ENCODE data around the gene MYH7. TPM values are rescaled to one million over a fixed set of nuclear protein-coding genes. Genes with fewer than 3 reads are reported as not detected.

The MYH7 gene
- polyA plus RNA-seq, 1 donor (not counting 4 experiments of a cell fraction or from before 2014, with no cell fraction given), result not detected

DNA sequence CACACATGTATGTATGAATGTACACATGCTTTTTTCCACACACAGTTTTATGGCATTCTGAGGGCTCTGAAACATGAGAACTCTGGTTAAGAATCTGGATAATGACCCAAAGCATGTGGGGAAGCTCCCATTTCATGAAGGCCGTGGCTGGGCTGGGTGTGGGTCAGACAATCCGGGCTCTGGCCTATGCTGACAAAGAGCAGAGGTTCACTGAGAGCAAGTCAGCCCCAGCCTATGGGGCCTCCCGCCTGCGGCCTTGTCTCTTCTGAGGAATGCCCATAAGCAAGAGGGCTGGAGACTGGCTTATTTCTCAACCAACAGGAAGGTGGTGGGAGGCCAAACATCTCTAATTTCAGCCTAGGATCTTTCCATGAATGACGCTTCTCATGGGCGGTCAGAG is 35.9 kb downstream of the MYH7 start:
- Histone ChIP-seq H3K4me1 (ENCODE audit: control insufficient read depth, extremely low read depth, insufficient read depth, low read length) (no peaks in the 10 kb centered on the region), H3K79me2 (ENCODE audit: control insufficient read depth, insufficient read depth, low read length) (no peaks in the 10 kb centered on the region), H3K4me3 (ENCODE audit: control insufficient read depth in 2 of 3, extremely low read depth in 1 of 3, insufficient read depth in 2 of 3, low read depth in 1 of 3, low read length in 3 of 3) (no peak overlapping the region), H2AFZ (ENCODE audit: control insufficient read depth, low read length) (no peak overlapping the region), H3K9me1 (ENCODE audit: control insufficient read depth, extremely low read depth, insufficient read depth, low read length) (no peaks in the 10 kb centered on the region), H3K9me3 (ENCODE audit: control insufficient read depth, low read depth, low read length) (no peaks in the 10 kb centered on the region), H3K36me3 (ENCODE audit: control insufficient read depth in 2 of 2, extremely low read depth in 1 of 2, insufficient read depth in 2 of 2, low read length in 2 of 2) (no peaks in the 10 kb centered on the region), H3K9ac (ENCODE audit: control insufficient read depth, extremely low read depth, insufficient read depth, low read length) (no peak overlapping the region), H4K20me1 (ENCODE audit: control insufficient read depth, extremely low read depth, insufficient read depth, low read length) (no peaks in the 10 kb centered on the region), H3K27ac (ENCODE audit: control insufficient read depth, insufficient read depth, low read length) (no peak overlapping the region), H3K4me2 (ENCODE audit: control insufficient read depth, extremely low read depth, insufficient read depth, low read depth, low read length) (no peak overlapping the region), H3K27me3 (ENCODE audit: control insufficient read depth, extremely low read depth, insufficient read depth, low read length) (peaks cover 8% of the 10 kb centered on the region)
- dilution Hi-C loops (cut with MboI; ENCODE audit: extremely low pct_ligation_motif_present, low sequenced_read_pairs), result no loop called here
- DNase-seq (ENCODE audit: low read depth, low spot score) (no peak), FAIRE-seq (no peak)
- TF ChIP-seq, protein P1, sequence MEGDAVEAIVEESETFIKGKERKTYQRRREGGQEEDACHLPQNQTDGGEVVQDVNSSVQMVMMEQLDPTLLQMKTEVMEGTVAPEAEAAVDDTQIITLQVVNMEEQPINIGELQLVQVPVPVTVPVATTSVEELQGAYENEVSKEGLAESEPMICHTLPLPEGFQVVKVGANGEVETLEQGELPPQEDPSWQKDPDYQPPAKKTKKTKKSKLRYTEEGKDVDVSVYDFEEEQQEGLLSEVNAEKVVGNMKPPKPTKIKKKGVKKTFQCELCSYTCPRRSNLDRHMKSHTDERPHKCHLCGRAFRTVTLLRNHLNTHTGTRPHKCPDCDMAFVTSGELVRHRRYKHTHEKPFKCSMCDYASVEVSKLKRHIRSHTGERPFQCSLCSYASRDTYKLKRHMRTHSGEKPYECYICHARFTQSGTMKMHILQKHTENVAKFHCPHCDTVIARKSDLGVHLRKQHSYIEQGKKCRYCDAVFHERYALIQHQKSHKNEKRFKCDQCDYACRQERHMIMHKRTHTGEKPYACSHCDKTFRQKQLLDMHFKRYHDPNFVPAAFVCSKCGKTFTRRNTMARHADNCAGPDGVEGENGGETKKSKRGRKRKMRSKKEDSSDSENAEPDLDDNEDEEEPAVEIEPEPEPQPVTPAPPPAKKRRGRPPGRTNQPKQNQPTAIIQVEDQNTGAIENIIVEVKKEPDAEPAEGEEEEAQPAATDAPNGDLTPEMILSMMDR (optimal IDR thresholded peaks at IDR 0.05 in 1 of 3, IDR thresholded peaks at IDR 0.05 in 1 of 3, conservative IDR thresholded peaks at IDR 0.05 in 1 of 3; ENCODE audit: extremely low read depth in 1 of 3, insufficient read depth in 2 of 3, low read length in 3 of 3), result no peak
- TF ChIP-seq EZH2 (IDR thresholded peaks at IDR 0.05; ENCODE audit: low read length), result no peak

DNA sequence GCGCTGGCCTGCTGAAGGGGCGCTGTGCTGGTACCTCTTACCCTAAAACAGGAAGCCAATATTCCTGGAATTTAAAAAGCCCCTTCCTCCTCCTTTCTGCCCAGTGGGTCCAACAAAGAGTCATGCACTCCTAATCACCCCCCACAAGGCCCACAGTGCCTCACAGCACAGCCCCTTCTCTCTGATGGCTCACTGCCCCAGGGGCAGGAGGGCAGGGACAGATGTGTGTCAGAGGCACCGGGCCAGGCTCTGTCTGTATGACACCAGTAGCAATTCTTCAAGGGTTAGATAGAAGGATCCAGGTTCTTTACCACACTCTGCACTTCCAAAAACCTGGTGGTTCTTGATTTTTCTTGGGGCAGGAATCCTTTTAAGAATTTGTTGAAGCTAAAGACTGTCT is 36.3 kb downstream of the MYH7 start:
- Histone ChIP-seq H2AFZ (ENCODE audit: control insufficient read depth, low read length) (no peak overlapping the region), H3K4me2 (ENCODE audit: control insufficient read depth, extremely low read depth, insufficient read depth, low read depth, low read length) (no peak overlapping the region), H3K79me2 (ENCODE audit: control insufficient read depth, insufficient read depth, low read length) (no peaks in the 10 kb centered on the region), H3K9me3 (ENCODE audit: control insufficient read depth, low read depth, low read length) (no peaks in the 10 kb centered on the region), H3K27ac (ENCODE audit: control insufficient read depth, insufficient read depth, low read length) (no peak overlapping the region), H3K27me3 (ENCODE audit: control insufficient read depth, extremely low read depth, insufficient read depth, low read length) (peaks cover 6% of the 10 kb centered on the region), H3K9ac (ENCODE audit: control insufficient read depth, extremely low read depth, insufficient read depth, low read length) (no peak overlapping the region), H4K20me1 (ENCODE audit: control insufficient read depth, extremely low read depth, insufficient read depth, low read length) (no peaks in the 10 kb centered on the region), H3K36me3 (ENCODE audit: control insufficient read depth in 2 of 2, extremely low read depth in 1 of 2, insufficient read depth in 2 of 2, low read length in 2 of 2) (no peaks in the 10 kb centered on the region), H3K9me1 (ENCODE audit: control insufficient read depth, extremely low read depth, insufficient read depth, low read length) (no peaks in the 10 kb centered on the region), H3K4me1 (ENCODE audit: control insufficient read depth, extremely low read depth, insufficient read depth, low read length) (no peaks in the 10 kb centered on the region), H3K4me3 (ENCODE audit: control insufficient read depth in 2 of 3, extremely low read depth in 1 of 3, insufficient read depth in 2 of 3, low read depth in 1 of 3, low read length in 3 of 3) (no peak overlapping the region)
- dilution Hi-C loops (cut with MboI; ENCODE audit: extremely low pct_ligation_motif_present, low sequenced_read_pairs), result no loop called here
- DNase-seq (ENCODE audit: low read depth, low spot score), result no peak
- TF ChIP-seq EZH2 (IDR thresholded peaks at IDR 0.05; ENCODE audit: low read length), result no peak
- TF ChIP-seq, protein P1 (optimal IDR thresholded peaks at IDR 0.05 in 1 of 3, IDR thresholded peaks at IDR 0.05 in 1 of 3, conservative IDR thresholded peaks at IDR 0.05 in 1 of 3; ENCODE audit: extremely low read depth in 1 of 3, insufficient read depth in 2 of 3, low read length in 3 of 3), result no peak
- no peak for FAIRE-seq
